Neural progenitor cell (in vitro differentiated cells): ENCODE results near the gene A1CF. TPM values are rescaled to one million over a fixed set of nuclear protein-coding genes. Genes with fewer than 3 reads are reported as not detected.

Experiments used
- DNase-seq: peaks from one replicate; pipeline ENCODE4 v3.0.0-alpha.2; 2016; ENCODE audit warnings: low spot score
- H2AFZ ChIP-seq: fragments of 200-600 bp; sonication (generic); replicated peaks from 2 replicates; pipeline ENCODE4 v1.6.1; 2016; ENCODE audit warnings: antibody characterized with exemption
- H3F3A ChIP-seq: fragments of 200-600 bp; sonication (generic); 2 replicates; pipeline ENCODE4 v1.6.1; 2016; ENCODE audit warnings: antibody characterized with exemption, low read depth
- H3K27ac ChIP-seq: fragments of 200-600 bp; sonication (generic); 2 replicates; pipeline ENCODE4 v1.5.1; 2016; ENCODE audit warnings: mild to moderate bottlenecking
- H3K27me3 ChIP-seq: fragments of 200-600 bp; sonication (generic); 2 replicates; pipeline ENCODE4 v1.6.1; 2016; ENCODE audit warnings: mild to moderate bottlenecking, moderate library complexity
- H3K36me3 ChIP-seq: fragments of 200-600 bp; sonication (generic); 2 replicates; pipeline ENCODE4 v1.5.1; 2016
- H3K4me1 ChIP-seq: fragments of 200-600 bp; sonication (generic); 2 replicates; pipeline ENCODE4 v1.6.1; 2016; ENCODE audit warnings: mixed run types
- H3K4me2 ChIP-seq: fragments of 200-600 bp; sonication (generic); 2 replicates; pipeline ENCODE4 v1.6.1; 2016
- H3K4me3 ChIP-seq: fragments of 200-600 bp; sonication (generic); 2 replicates; pipeline ENCODE4 v1.5.1; 2016
- H3K79me2 ChIP-seq: fragments of 200-600 bp; sonication (generic); 2 replicates; pipeline ENCODE4 v1.6.1; 2016; ENCODE audit warnings: low read depth
- H3K9ac ChIP-seq: fragments of 200-600 bp; sonication (generic); 2 replicates; pipeline ENCODE4 v1.6.1; 2016
- H3K9me3 ChIP-seq: fragments of 200-600 bp; sonication (generic); 2 replicates; pipeline ENCODE4 v1.5.1; 2016; ENCODE audit warnings: low read depth
- H4K20me1 ChIP-seq: fragments of 200-600 bp; sonication (generic); 2 replicates; pipeline ENCODE4 v1.6.1; 2016; ENCODE audit warnings: low read depth
- H3K27ac Mint-ChIP-seq: 3 replicates; pipeline ENCODE4 v1.8.0; 2021; ENCODE audit warnings: mixed read lengths
- H3K27me3 Mint-ChIP-seq: 2 replicates; pipeline ENCODE4 v1.8.0; 2022; ENCODE audit warnings: low read depth, mild to moderate bottlenecking, inconsistent platforms, moderate library complexity, mixed read lengths; ENCODE audit not compliant: insufficient read depth
- H3K36me3 Mint-ChIP-seq: 3 replicates; pipeline ENCODE4 v1.8.0; 2021; ENCODE audit warnings: mixed read lengths
- H3K4me1 Mint-ChIP-seq: 3 replicates; pipeline ENCODE4 v1.8.0; 2021; ENCODE audit warnings: mixed read lengths
- H3K4me3 Mint-ChIP-seq: 3 replicates; pipeline ENCODE4 v1.8.0; 2021; ENCODE audit warnings: mild to moderate bottlenecking, moderate library complexity, mixed read lengths
- H3K9me3 Mint-ChIP-seq: 3 replicates; pipeline ENCODE4 v1.8.0; 2020; ENCODE audit warnings: mixed read lengths
- EZH2 ChIP-seq: fragments of 200-600 bp; sonication (generic); IDR thresholded peaks from 2 replicates; pipeline ENCODE4 v1.6.1; 2017; ENCODE audit warnings: antibody characterized with exemption, mild to moderate bottlenecking, moderate library complexity
- EZH2phosphoT487 ChIP-seq: fragments of 200-600 bp; sonication (generic); IDR thresholded peaks from 2 replicates; pipeline ENCODE4 v1.6.1; 2017; ENCODE audit warnings: antibody characterized with exemption
- total RNA-seq: library from RNA; depleted of rRNA; stranded (reverse); fragments of >200 nt; gene quantifications from 2 replicates; pipeline ENCODE4 v1.2.3, GENCODE V29; 2015; ENCODE audit warnings: low replicate concordance
- TF ChIP-seq, protein P1 (sequence below): fragments of 200-600 bp; sonication (generic); IDR thresholded peaks from 2 replicates; pipeline ENCODE4 v1.5.1; 2017; ENCODE audit warnings: antibody characterized with exemption, mild to moderate bottlenecking

Gene A1CF
- total RNA-seq, 1 donor from 2014 or later, result not detected

DNA sequence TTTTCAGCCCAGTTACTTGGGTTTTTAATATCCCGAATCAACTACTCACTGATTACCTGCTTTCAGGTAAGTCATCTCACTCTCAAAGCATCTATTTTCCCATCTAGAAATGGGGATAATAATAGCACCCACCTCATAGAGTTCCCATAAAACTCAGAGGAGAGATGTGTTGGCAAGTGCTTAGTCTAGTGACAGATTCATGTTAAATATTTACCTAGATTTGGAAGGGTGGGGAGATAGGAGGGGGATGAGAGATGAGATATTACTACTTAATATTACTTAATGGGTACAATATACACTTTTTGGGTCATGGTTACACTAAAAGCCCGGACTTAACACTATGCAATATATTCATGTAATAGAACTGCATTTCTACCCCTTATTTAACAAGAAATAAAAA is 7.0 kb upstream of the A1CF start:
- Mint-ChIP-seq H3K27ac (no peak overlapping the region), H3K27me3 (no peaks in the 10 kb centered on the region), H3K4me3 (no peak overlapping the region), H3K9me3 (no peaks in the 10 kb centered on the region), H3K36me3 (no peaks in the 10 kb centered on the region), H3K4me1 (no peaks in the 10 kb centered on the region)
- TF ChIP-seq, protein P1, sequence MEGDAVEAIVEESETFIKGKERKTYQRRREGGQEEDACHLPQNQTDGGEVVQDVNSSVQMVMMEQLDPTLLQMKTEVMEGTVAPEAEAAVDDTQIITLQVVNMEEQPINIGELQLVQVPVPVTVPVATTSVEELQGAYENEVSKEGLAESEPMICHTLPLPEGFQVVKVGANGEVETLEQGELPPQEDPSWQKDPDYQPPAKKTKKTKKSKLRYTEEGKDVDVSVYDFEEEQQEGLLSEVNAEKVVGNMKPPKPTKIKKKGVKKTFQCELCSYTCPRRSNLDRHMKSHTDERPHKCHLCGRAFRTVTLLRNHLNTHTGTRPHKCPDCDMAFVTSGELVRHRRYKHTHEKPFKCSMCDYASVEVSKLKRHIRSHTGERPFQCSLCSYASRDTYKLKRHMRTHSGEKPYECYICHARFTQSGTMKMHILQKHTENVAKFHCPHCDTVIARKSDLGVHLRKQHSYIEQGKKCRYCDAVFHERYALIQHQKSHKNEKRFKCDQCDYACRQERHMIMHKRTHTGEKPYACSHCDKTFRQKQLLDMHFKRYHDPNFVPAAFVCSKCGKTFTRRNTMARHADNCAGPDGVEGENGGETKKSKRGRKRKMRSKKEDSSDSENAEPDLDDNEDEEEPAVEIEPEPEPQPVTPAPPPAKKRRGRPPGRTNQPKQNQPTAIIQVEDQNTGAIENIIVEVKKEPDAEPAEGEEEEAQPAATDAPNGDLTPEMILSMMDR, result no peak
- no peak for TF ChIP-seq EZH2
- TF ChIP-seq EZH2phosphoT487, result no peak
- Histone ChIP-seq H3F3A (no peaks in the 10 kb centered on the region), H3K27ac (no peak overlapping the region), H3K79me2 (no peaks in the 10 kb centered on the region), H3K9ac (no peak overlapping the region), H3K36me3 (no peaks in the 10 kb centered on the region), H4K20me1 (no peaks in the 10 kb centered on the region), H3K9me3 (no peaks in the 10 kb centered on the region), H2AFZ (no peak overlapping the region), H3K27me3 (no peaks in the 10 kb centered on the region), H3K4me1 (peaks cover 4% of the 10 kb centered on the region), H3K4me2 (no peak overlapping the region), H3K4me3 (no peak overlapping the region)
- no peak for DNase-seq

DNA sequence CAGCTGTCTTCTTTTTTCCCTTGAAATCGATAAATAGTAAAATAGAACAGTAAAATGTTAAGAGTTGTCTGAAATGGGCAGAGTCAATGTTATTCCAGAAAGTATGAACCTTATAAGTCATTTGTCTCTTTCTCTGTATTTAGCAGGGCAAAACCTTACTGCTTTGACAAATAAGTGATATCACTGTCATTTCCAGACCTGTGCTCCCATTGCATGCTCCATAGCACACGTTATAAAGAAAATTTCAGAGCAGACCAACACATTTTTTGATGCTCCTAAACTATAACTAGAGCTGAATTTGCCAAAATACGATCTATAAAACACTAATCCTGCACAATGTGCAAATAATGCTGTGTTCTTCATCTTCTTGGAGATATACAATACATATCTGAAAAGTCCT is 1.1 kb downstream of the A1CF start:
- Histone ChIP-seq H3K27me3 (no peaks in the 10 kb centered on the region), H3K9ac (no peak overlapping the region), H3K4me2 (no peak overlapping the region), H3K4me3 (no peak overlapping the region), H3K27ac (no peak overlapping the region), H3F3A (no peaks in the 10 kb centered on the region), H3K9me3 (no peaks in the 10 kb centered on the region), H2AFZ (no peak overlapping the region), H3K4me1 (no peaks in the 10 kb centered on the region), H4K20me1 (no peaks in the 10 kb centered on the region), H3K36me3 (no peaks in the 10 kb centered on the region), H3K79me2 (no peaks in the 10 kb centered on the region)
- no peaks in the 10 kb centered on the region for H3K9me3 Mint-ChIP-seq
- H3K4me3 Mint-ChIP-seq, result no peak overlapping the region
- H3K4me1 Mint-ChIP-seq, result no peaks in the 10 kb centered on the region
- no peaks in the 10 kb centered on the region for H3K27me3 Mint-ChIP-seq
- no peaks in the 10 kb centered on the region for H3K36me3 Mint-ChIP-seq
- no peak for DNase-seq
- no peak overlapping the region for H3K27ac Mint-ChIP-seq
- TF ChIP-seq EZH2phosphoT487, result no peak
- no peak for TF ChIP-seq EZH2
- TF ChIP-seq, protein P1, result no peak

DNA sequence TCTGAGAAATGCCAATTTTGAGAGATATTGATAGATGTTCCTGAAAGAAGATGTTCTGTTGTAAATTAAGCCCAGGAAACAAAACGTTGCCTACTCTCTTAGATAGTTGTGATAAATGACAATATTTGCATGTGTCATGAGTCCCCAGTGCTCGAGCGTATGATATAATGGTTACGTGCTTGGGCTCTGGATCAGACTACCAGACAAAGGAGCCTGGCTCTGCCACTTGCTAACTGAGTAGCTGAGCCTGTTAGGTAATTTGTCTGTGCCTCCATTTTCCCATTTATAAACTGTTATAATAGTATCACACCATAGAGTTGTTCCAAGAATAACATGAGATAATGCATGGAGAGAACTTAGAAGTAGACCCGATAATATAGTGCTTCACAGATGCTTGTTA is 1.8 kb downstream of the A1CF start:
- Histone ChIP-seq H3K9ac (no peak overlapping the region), H3K9me3 (no peaks in the 10 kb centered on the region), H3K4me2 (no peak overlapping the region), H4K20me1 (no peaks in the 10 kb centered on the region), H3K4me3 (no peak overlapping the region), H3K27me3 (no peaks in the 10 kb centered on the region), H3K36me3 (no peaks in the 10 kb centered on the region), H2AFZ (peak overlapping the region; percentile 6), H3K4me1 (no peaks in the 10 kb centered on the region), H3F3A (no peaks in the 10 kb centered on the region), H3K27ac (no peak overlapping the region), H3K79me2 (no peaks in the 10 kb centered on the region)
- Mint-ChIP-seq H3K9me3 (no peaks in the 10 kb centered on the region), H3K27ac (no peak overlapping the region), H3K4me1 (no peaks in the 10 kb centered on the region), H3K36me3 (no peaks in the 10 kb centered on the region), H3K4me3 (no peak overlapping the region), H3K27me3 (no peaks in the 10 kb centered on the region)
- no peak for DNase-seq
- TF ChIP-seq, protein P1, result no peak
- TF ChIP-seq EZH2phosphoT487 (no peak), EZH2 (no peak)
